Measurements from ENCODE around the gene SBNO2. TPM values are rescaled to one million over a fixed set of nuclear protein-coding genes. Genes with fewer than 3 reads are reported as not detected.
"Not testable (repeated sequence)": the region's sequence is repeated elsewhere in the genome, so short reads cannot be mapped to it uniquely, and the experiment has no call there.

The SBNO2 gene
- total RNA-seq, 1 donor from 2014 or later, result 18.7 TPM

GRCh38 chr19:1208830-1209229, 34.8 kb upstream of the SBNO2 start:
- ATAC-seq; DNase-seq; intact Hi-C loops (cut with micrococcal nuclease): not testable (repeated sequence)

- peak; percentile 4 for ATAC-seq
- intact Hi-C loops (cut with micrococcal nuclease), result no loop called here
- DNase-seq, result no peak
Observed at GRCh38 chr19:1206864-1207450, 32.9 kb upstream of the SBNO2 start.

GRCh38 chr19:1206150-1206863, 32.2 kb upstream of the SBNO2 start:
- DNase-seq (peak; percentile 36), ATAC-seq (no peak)
- intact Hi-C loops (cut with micrococcal nuclease), result no loop called here

- DNase-seq (peak; percentile 100), ATAC-seq (peak; percentile 91)
- intact Hi-C loops (cut with micrococcal nuclease), result no loop called here
Observed at GRCh38 chr19:1205114-1206099, 31.3 kb upstream of the SBNO2 start, which contains the start of gene STK11. TSS of gene STK11 (plus strand) at chr19:1205778. CDS start at chr19:1206914, 1,136 bp downstream.

GRCh38 chr19:1200614-1201013, 26.5 kb upstream of the SBNO2 start:
- ATAC-seq; intact Hi-C loops (cut with micrococcal nuclease); DNase-seq: not testable (repeated sequence)

- DNase-seq (no peak), ATAC-seq (no peak)
- intact Hi-C loops (cut with micrococcal nuclease), result loop anchor here (10.0 kb wide), 1 partner anchor 85 kb away; no protein-coding TSS in a partner anchor
Observed at GRCh38 chr19:1199531-1199930, 25.5 kb upstream of the SBNO2 start.

- no peak for ATAC-seq
- intact Hi-C loops (cut with micrococcal nuclease), result no loop called here
- DNase-seq, result no peak
Observed at GRCh38 chr19:1189419-1189818, 15.4 kb upstream of the SBNO2 start.

GRCh38 chr19:1183543-1184172, 9.6 kb upstream of the SBNO2 start:
- DNase-seq, result no peak
- intact Hi-C loops (cut with micrococcal nuclease), result no loop called here
- no peak for ATAC-seq

- ATAC-seq (no peak), DNase-seq (no peak)
- intact Hi-C loops (cut with micrococcal nuclease), result no loop called here
Observed at GRCh38 chr19:1182727-1183126, 8.7 kb upstream of the SBNO2 start.

GRCh38 chr19:1182068-1182467, 8.0 kb upstream of the SBNO2 start:
- DNase-seq (no peak), ATAC-seq (no peak)
- intact Hi-C loops (cut with micrococcal nuclease), result no loop called here

GRCh38 chr19:1181606-1182005, 7.5 kb upstream of the SBNO2 start:
- no peak for ATAC-seq
- intact Hi-C loops (cut with micrococcal nuclease), result no loop called here
- no peak for DNase-seq

- intact Hi-C loops (cut with micrococcal nuclease), result no loop called here
- DNase-seq (no peak), ATAC-seq (no peak)
Observed at GRCh38 chr19:1177322-1178114, 3.5 kb upstream of the SBNO2 start.

GRCh38 chr19:1173159-1173844, 766 bp downstream of the SBNO2 start:
- intact Hi-C loops (cut with micrococcal nuclease), result no loop called here
- DNase-seq (peak; percentile 42), ATAC-seq (peak; percentile 13)

- DNase-seq (peak; percentile 66), ATAC-seq (peak; percentile 60)
- intact Hi-C loops (cut with micrococcal nuclease), result no loop called here
Observed at GRCh38 chr19:1172353-1173158, 1.5 kb downstream of the SBNO2 start.

GRCh38 chr19:1171755-1172352, 2.2 kb downstream of the SBNO2 start:
- DNase-seq (no peak), ATAC-seq (no peak)
- intact Hi-C loops (cut with micrococcal nuclease), result no loop called here

- ATAC-seq (no peak), DNase-seq (no peak)
- intact Hi-C loops (cut with micrococcal nuclease), result no loop called here
Observed at GRCh38 chr19:1170938-1171754, 2.9 kb downstream of the SBNO2 start.
